ENCODE results near the gene GRIK2. TPM values are rescaled to one million over a fixed set of nuclear protein-coding genes. Genes with fewer than 3 reads are reported as not detected.

The GRIK2 gene
- polyA plus RNA-seq, 1 of the 3 experiments (the other 2 are of a cell fraction), result 0.30 TPM

DNA sequence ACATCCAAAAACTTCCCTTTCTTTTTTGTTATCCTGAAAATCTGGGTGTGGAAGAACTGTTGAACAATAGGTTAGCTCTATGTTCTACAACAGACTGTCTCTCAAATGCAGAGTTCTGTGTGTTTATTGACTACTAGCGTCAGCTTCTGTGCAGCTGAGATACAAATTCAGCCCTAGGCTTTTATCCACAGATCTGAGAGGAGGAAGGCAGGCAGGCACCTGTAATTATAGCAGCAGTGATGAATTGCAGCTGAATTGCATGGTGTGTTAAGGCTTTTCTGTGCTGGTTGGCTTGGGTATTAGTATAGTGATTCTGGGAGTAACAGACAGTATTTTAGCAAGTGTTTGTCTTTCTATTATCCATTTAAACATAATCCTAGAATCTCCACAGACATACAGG lies 24.4 kb downstream of the GRIK2 start:
- Histone ChIP-seq H3K4me2 (no peak overlapping the region), H3F3A (replicated peaks; ENCODE audit: insufficient read depth) (no peaks in the 10 kb centered on the region), H3K4me1 (ENCODE audit: control insufficient read depth in 1 of 2, insufficient read depth in 2 of 2, low read depth in 1 of 2, low read length in 1 of 2) (no peaks in the 10 kb centered on the region; a peak in 2 of 4 replicates), H3K9ac (no peak overlapping the region), H3K9me3 (no peaks in the 10 kb centered on the region), H2AFZ (ENCODE audit: low read depth) (no peak overlapping the region), H4K20me1 (ENCODE audit: insufficient read depth) (no peaks in the 10 kb centered on the region), H3K79me2 (ENCODE audit: insufficient read depth) (no peaks in the 10 kb centered on the region), H3K27ac (ENCODE audit: low read depth in 2 of 2, low read length in 1 of 2) (no peak overlapping the region), H3K4me3 (ENCODE audit: low read depth in 2 of 2, low read length in 1 of 2) (no peak overlapping the region), H3K9me2 (no peaks in the 10 kb centered on the region), H3K27me3 (ENCODE audit: insufficient read depth) (no peaks in the 10 kb centered on the region), H3K36me3 (replicated peaks in 1 of 2; ENCODE audit: control insufficient read depth in 1 of 2, insufficient read depth in 2 of 2, low read length in 1 of 2) (no peaks in the 10 kb centered on the region)
- POLR2A ChIA-PET, result no interaction called here
- CTCF ChIA-PET, result no interaction called here
- 38% methylated on average over 1 of the region's 1 CpG for WGBS (ENCODE audit: low lambda C conversion rate)
- TF ChIP-seq RCOR1 (IDR thresholded peaks at IDR 0.05; ENCODE audit: low read length), result peak; percentile 15; the same call in 1 of the 2 replicates
- TF ChIP-seq FOSL2 (IDR thresholded peaks at IDR 0.05; ENCODE audit: borderline replicate concordance, low read depth), result no peak
- TF ChIP-seq GATA2 (CRISPR knock-in tag; IDR thresholded peaks at IDR 0.05), result peak; percentile 77
- DNase-seq, result no peak

DNA sequence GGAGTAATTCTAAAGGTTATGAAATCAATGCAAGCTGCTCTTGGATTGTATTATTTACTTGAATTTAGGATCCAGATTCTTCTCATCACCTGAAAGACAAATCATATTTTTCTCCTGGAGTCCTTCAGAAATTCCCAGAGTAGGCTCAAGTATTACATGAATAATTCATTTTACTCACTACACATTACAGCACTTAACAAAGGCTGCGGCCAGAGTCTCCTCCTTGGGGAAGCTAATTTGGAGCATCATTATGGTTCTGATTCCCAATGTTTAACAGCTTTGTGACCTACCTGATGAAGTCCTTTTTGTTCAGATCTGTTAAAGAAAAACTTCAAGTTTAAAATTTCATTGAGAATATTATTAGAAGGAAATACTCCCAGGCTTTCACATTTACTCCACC lies 28.7 kb downstream of the GRIK2 start:
- Histone ChIP-seq H3K4me1 (ENCODE audit: control insufficient read depth in 1 of 2, insufficient read depth in 2 of 2, low read depth in 1 of 2, low read length in 1 of 2) (no peaks in the 10 kb centered on the region; a peak in 2 of 4 replicates), H3K36me3 (replicated peaks in 1 of 2; ENCODE audit: control insufficient read depth in 1 of 2, insufficient read depth in 2 of 2, low read length in 1 of 2) (no peaks in the 10 kb centered on the region), H3K79me2 (ENCODE audit: insufficient read depth) (no peaks in the 10 kb centered on the region), H3K4me3 (ENCODE audit: low read depth in 2 of 2, low read length in 1 of 2) (no peak overlapping the region), H3F3A (replicated peaks; ENCODE audit: insufficient read depth) (no peaks in the 10 kb centered on the region), H3K9me3 (no peaks in the 10 kb centered on the region), H2AFZ (ENCODE audit: low read depth) (no peak overlapping the region), H3K4me2 (no peak overlapping the region), H3K9ac (no peak overlapping the region), H4K20me1 (ENCODE audit: insufficient read depth) (no peaks in the 10 kb centered on the region), H3K27ac (ENCODE audit: low read depth in 2 of 2, low read length in 1 of 2) (no peak overlapping the region), H3K9me2 (no peaks in the 10 kb centered on the region), H3K27me3 (ENCODE audit: insufficient read depth) (no peaks in the 10 kb centered on the region)
- no peak for DNase-seq
- TF ChIP-seq YY1 (IDR thresholded peaks at IDR 0.05; ENCODE audit: low read depth) (no peak), RAD21 (IDR thresholded peaks at IDR 0.05; ENCODE audit: low read length) (no peak), TEAD4 (IDR thresholded peaks at IDR 0.05; ENCODE audit: borderline replicate concordance, insufficient read depth) (no peak), RCOR1 (IDR thresholded peaks at IDR 0.05; ENCODE audit: low read length) (no peak), EP300 (IDR thresholded peaks at IDR 0.05; ENCODE audit: borderline replicate concordance in 1 of 2, low read depth in 1 of 2, low read length in 1 of 2) (no peak), RXRA (IDR thresholded peaks at IDR 0.05; ENCODE audit: borderline replicate concordance, low read depth) (no peak)
- TF ChIP-seq, protein P1, sequence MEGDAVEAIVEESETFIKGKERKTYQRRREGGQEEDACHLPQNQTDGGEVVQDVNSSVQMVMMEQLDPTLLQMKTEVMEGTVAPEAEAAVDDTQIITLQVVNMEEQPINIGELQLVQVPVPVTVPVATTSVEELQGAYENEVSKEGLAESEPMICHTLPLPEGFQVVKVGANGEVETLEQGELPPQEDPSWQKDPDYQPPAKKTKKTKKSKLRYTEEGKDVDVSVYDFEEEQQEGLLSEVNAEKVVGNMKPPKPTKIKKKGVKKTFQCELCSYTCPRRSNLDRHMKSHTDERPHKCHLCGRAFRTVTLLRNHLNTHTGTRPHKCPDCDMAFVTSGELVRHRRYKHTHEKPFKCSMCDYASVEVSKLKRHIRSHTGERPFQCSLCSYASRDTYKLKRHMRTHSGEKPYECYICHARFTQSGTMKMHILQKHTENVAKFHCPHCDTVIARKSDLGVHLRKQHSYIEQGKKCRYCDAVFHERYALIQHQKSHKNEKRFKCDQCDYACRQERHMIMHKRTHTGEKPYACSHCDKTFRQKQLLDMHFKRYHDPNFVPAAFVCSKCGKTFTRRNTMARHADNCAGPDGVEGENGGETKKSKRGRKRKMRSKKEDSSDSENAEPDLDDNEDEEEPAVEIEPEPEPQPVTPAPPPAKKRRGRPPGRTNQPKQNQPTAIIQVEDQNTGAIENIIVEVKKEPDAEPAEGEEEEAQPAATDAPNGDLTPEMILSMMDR (IDR thresholded peaks at IDR 0.05), result no peak
- WGBS (ENCODE audit: low lambda C conversion rate), result 67% methylated on average over 1 of the region's 1 CpG
- ChIA-PET CTCF (no interaction called here), POLR2A (no interaction called here)

DNA sequence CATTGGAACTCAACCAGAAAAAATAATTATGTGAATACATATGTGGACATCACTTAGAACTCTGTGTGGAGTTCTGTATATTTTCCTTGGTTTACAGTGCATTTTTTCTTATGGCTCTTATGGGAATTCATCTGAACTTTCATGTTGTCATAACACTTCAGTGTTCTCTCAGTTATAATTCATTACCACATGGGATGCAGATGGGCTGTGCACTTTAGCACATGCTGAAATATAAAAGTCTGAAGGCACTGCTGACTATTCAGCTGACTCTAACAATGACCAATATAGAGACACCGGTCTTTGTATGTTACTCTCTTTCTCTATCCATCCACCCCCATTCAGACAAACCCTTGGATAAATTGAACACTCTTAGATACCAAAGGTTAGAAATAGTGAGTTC lies 29.3 kb downstream of the GRIK2 start:
- WGBS (ENCODE audit: low lambda C conversion rate), result 70% methylated on average over 1 of the region's 1 CpG
- H3K4me1 ChIP-seq (ENCODE audit: control insufficient read depth in 1 of 2, insufficient read depth in 2 of 2, low read depth in 1 of 2, low read length in 1 of 2), result no peaks in the 10 kb centered on the region; a peak in 2 of 4 replicates

More for the DNA sequence above, 29.3 kb downstream of the GRIK2 start:
- Histone ChIP-seq H3F3A (replicated peaks; ENCODE audit: insufficient read depth) (no peaks in the 10 kb centered on the region), H3K36me3 (replicated peaks in 1 of 2; ENCODE audit: control insufficient read depth in 1 of 2, insufficient read depth in 2 of 2, low read length in 1 of 2) (no peaks in the 10 kb centered on the region), H3K9me2 (no peaks in the 10 kb centered on the region), H2AFZ (ENCODE audit: low read depth) (no peak overlapping the region), H3K9ac (no peak overlapping the region), H4K20me1 (ENCODE audit: insufficient read depth) (no peaks in the 10 kb centered on the region), H3K27me3 (ENCODE audit: insufficient read depth) (no peaks in the 10 kb centered on the region), H3K27ac (ENCODE audit: low read depth in 2 of 2, low read length in 1 of 2) (no peak overlapping the region), H3K4me3 (ENCODE audit: low read depth in 2 of 2, low read length in 1 of 2) (no peak overlapping the region), H3K9me3 (no peaks in the 10 kb centered on the region), H3K79me2 (ENCODE audit: insufficient read depth) (no peaks in the 10 kb centered on the region), H3K4me2 (no peak overlapping the region)
- ChIA-PET CTCF (no interaction called here), POLR2A (no interaction called here)
- no peak for DNase-seq
- TF ChIP-seq FOSL2 (IDR thresholded peaks at IDR 0.05; ENCODE audit: borderline replicate concordance, low read depth) (no peak), GABPA (IDR thresholded peaks at IDR 0.05; ENCODE audit: low read depth) (no peak), RXRA (IDR thresholded peaks at IDR 0.05; ENCODE audit: borderline replicate concordance, low read depth) (no peak), TCF12 (IDR thresholded peaks at IDR 0.05) (no peak), YY1 (IDR thresholded peaks at IDR 0.05; ENCODE audit: low read depth) (no peak), EZH2phosphoT487 (IDR thresholded peaks at IDR 0.05; ENCODE audit: borderline replicate concordance, low read depth) (no peak), FOXM1 (IDR thresholded peaks at IDR 0.05; ENCODE audit: low read depth) (no peak), CHD2 (IDR thresholded peaks at IDR 0.05; ENCODE audit: low read length, partially characterized antibody) (no peak), GATA2 (CRISPR knock-in tag; IDR thresholded peaks at IDR 0.05) (no peak), NFIC (IDR thresholded peaks at IDR 0.05; ENCODE audit: borderline replicate concordance) (no peak), SMC3 (IDR thresholded peaks at IDR 0.05; ENCODE audit: low read depth, low read length) (no peak), ELF1 (IDR thresholded peaks at IDR 0.05) (no peak)
- TF ChIP-seq, protein P2, sequence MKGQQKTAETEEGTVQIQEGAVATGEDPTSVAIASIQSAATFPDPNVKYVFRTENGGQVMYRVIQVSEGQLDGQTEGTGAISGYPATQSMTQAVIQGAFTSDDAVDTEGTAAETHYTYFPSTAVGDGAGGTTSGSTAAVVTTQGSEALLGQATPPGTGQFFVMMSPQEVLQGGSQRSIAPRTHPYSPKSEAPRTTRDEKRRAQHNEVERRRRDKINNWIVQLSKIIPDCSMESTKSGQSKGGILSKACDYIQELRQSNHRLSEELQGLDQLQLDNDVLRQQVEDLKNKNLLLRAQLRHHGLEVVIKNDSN (IDR thresholded peaks at IDR 0.05; ENCODE audit: borderline replicate concordance, low read depth), result no peak
- TF ChIP-seq, protein P3, sequence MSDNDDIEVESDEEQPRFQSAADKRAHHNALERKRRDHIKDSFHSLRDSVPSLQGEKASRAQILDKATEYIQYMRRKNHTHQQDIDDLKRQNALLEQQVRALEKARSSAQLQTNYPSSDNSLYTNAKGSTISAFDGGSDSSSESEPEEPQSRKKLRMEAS (IDR thresholded peaks at IDR 0.05; ENCODE audit: low read depth), result no peak
- TF ChIP-seq, protein P4, sequence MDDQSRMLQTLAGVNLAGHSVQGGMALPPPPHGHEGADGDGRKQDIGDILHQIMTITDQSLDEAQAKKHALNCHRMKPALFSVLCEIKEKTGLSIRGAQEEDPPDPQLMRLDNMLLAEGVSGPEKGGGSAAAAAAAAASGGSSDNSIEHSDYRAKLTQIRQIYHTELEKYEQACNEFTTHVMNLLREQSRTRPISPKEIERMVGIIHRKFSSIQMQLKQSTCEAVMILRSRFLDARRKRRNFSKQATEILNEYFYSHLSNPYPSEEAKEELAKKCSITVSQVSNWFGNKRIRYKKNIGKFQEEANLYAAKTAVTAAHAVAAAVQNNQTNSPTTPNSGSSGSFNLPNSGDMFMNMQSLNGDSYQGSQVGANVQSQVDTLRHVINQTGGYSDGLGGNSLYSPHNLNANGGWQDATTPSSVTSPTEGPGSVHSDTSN (IDR thresholded peaks at IDR 0.05), result no peak
